OCI-LY7 (cell line): ENCODE data around the gene WTIP. TPM values are rescaled to one million over a fixed set of nuclear protein-coding genes. Genes with fewer than 3 reads are reported as not detected.

Experiments
- BruUV-seq: library from RNA; stranded (reverse); fragments of 400-500 nt; replicated peaks from 2 replicates; lab custom pipeline; 2021; lab: Mats Ljungman, UMichigan
- CTCF ChIA-PET: fragments of 300-600 bp; sonication (Branson Sonifier 250); formaldehyde crosslinking; loops from one replicate; lab custom pipeline; 2022; ENCODE audit warnings: antibody characterized with exemption; ENCODE audit not compliant: unreplicated experiment; lab: Charles Lee
- POLR2A ChIA-PET: fragments of 300-600 bp; sonication (Branson Sonifier 250); formaldehyde crosslinking; loops from one replicate; lab custom pipeline; 2022; ENCODE audit warnings: antibody characterized with exemption; lab: Charles Lee
- DNase-seq: peaks from one replicate; pipeline ENCODE4 v3.0.0-alpha.2; 2015; ENCODE audit warnings: low spot score
- H2AFZ ChIP-seq: fragments of 200-600 bp; sonication (generic), shearing (Covaris generic); 2 replicates; pipeline ENCODE4 v1.6.1; 2014; ENCODE audit warnings: mild to moderate bottlenecking, antibody characterized with exemption, low read length, moderate library complexity
- H3K27ac ChIP-seq: fragments of 200-600 bp; sonication (generic); 2 replicates; pipeline ENCODE4 v1.5.1; 2014; ENCODE audit warnings: mixed run types, low read depth, mild to moderate bottlenecking, moderate library complexity, low read length, inconsistent platforms; ENCODE audit not compliant: poor library complexity, severe bottlenecking
- H3K36me3 ChIP-seq: fragments of 200-600 bp; sonication (generic); 2 replicates; pipeline ENCODE4 v1.6.1; 2014; ENCODE audit warnings: mild to moderate bottlenecking, antibody characterized with exemption, low read length, moderate library complexity, mixed read lengths; ENCODE audit not compliant: insufficient read depth
- H3K4me1 ChIP-seq: fragments of 200-600 bp; sonication (generic); 2 replicates; pipeline ENCODE4 v1.5.1; 2014; ENCODE audit warnings: mild to moderate bottlenecking, low read length; ENCODE audit not compliant: insufficient read depth, poor library complexity, severe bottlenecking
- H3K4me2 ChIP-seq: fragments of 200-600 bp; sonication (generic); 2 replicates; pipeline ENCODE4 v1.6.1; 2014; ENCODE audit warnings: mild to moderate bottlenecking, low read length
- H3K4me3 ChIP-seq: fragments of 200-600 bp; sonication (generic); 2 replicates; pipeline ENCODE4 v1.5.1; 2014; ENCODE audit warnings: mild to moderate bottlenecking, low read depth, low read length; ENCODE audit not compliant: poor library complexity, severe bottlenecking
- H3K79me2 ChIP-seq: fragments of 200-600 bp; sonication (generic); 2 replicates; pipeline ENCODE4 v1.6.1; 2016; ENCODE audit warnings: low read depth, mild to moderate bottlenecking, low read length, moderate library complexity, mixed read lengths; ENCODE audit not compliant: insufficient read depth
- H3K9me2 ChIP-seq: fragments of 200-600 bp; sonication (generic); 2 replicates; pipeline ENCODE4 v1.6.1; 2016; ENCODE audit warnings: mild to moderate bottlenecking, low read length, mixed read lengths; ENCODE audit not compliant: insufficient read depth
- H3K9me3 ChIP-seq: fragments of 200-600 bp; sonication (generic); 2 replicates; pipeline ENCODE4 v1.6.1; 2014; ENCODE audit warnings: mild to moderate bottlenecking, mixed run types, low read length, mixed read lengths
- H4K20me1 ChIP-seq: fragments of 200-600 bp; sonication (generic); 2 replicates; pipeline ENCODE4 v1.6.1; 2014; ENCODE audit warnings: mild to moderate bottlenecking, antibody characterized with exemption, low read length, moderate library complexity, mixed read lengths; ENCODE audit not compliant: insufficient read depth
- EZH2phosphoT487 ChIP-seq: fragments of 200-600 bp; sonication (generic); IDR thresholded peaks from 2 replicates; pipeline ENCODE4 v1.6.1; 2018; ENCODE audit warnings: low read depth, borderline replicate concordance, mild to moderate bottlenecking, mixed run types, antibody characterized with exemption, low read length, moderate library complexity, mixed read lengths
- intact Hi-C: fragments of 100-400 bp; cut with micrococcal nuclease; formaldehyde crosslinking; loops from one replicate; pipeline ENCODE4 v1.10.0; 2022; ENCODE audit not compliant: unreplicated experiment
- total RNA-seq, 2 experiments: library from RNA; depleted of rRNA in 1 of 2; stranded (reverse); fragments of >200 nt in 1 of 2; shearing (Covaris generic) in 1 of 2; gene quantifications; 2 replicates each; pipeline ENCODE4 v1.2.3, GENCODE V29; 2014 to 2022
- TF ChIP-seq, protein P1 (sequence below): fragments of 200-600 bp; sonication (generic); conservative IDR thresholded peaks from 2 replicates; pipeline ENCODE4 v1.5.1; 2014; ENCODE audit warnings: mild to moderate bottlenecking, antibody characterized with exemption, low read length, moderate library complexity, mixed read lengths

WTIP gene
- total RNA-seq, 2 experiments from 2014 or later = 1.4 to 1.5 TPM

DNA sequence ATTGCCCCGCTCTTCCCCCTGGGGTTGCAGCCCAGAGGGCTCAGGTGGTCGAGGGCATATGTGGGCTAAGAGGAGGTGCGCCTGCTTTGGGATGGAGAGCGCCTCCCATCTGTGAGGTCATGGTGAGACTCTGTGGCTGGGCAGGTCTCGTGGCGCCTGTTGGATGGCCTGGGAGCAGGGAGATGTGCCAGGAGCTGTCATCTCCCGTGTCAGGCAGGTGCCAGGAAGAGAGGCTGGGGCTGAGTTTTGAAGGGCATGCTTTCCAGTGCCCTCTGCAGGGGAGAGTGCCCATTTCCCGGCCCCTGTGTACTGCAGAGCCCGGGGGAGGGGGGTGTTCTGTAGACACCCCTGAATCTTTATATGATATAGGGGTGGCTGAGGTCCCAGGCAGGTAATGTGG, 2.8 kb downstream of the WTIP start:
- no TSS peak for BruUV-seq
- CTCF ChIA-PET = interaction anchor here (0.6 kb wide), 1 partner anchor 1139 kb away, joined by 5 read pairs; no protein-coding TSS in a partner anchor

DNA sequence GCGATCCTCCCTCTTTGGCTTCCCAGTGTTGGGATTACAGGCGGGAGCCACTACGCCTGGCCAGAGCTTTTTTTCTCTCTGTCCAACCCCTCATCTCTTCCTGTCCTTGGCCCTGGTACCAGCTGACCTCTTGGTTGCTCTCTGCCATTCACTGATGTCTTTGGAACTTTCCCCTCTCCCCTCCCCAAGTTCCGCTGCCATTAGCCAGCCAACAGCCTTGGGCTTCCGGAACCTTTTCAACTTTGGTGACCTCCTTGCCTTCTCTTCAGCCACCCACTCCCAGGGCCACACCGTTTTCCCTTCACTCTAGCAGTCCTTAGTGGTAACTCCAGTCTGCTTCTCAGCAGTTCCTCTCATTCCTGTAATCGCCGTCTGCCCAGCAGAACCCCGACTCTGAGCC, 4.3 kb downstream of the WTIP start:
- intact Hi-C loops = no loop called here
- BruUV-seq = no TSS peak
- Histone ChIP-seq H3K79me2 (no peaks in the 10 kb centered on the region), H3K4me3 (no peak overlapping the region), H3K9me2 (no peaks in the 10 kb centered on the region), H3K9me3 (no peaks in the 10 kb centered on the region), H3K27ac (no peak overlapping the region), H4K20me1 (no peaks in the 10 kb centered on the region), H3K36me3 (no peaks in the 10 kb centered on the region), H3K4me1 (no peaks in the 10 kb centered on the region), H2AFZ (no peak overlapping the region), H3K4me2 (no peak overlapping the region)
- CTCF ChIA-PET = no interaction called here
- POLR2A ChIA-PET = no interaction called here
- TF ChIP-seq, protein P1, sequence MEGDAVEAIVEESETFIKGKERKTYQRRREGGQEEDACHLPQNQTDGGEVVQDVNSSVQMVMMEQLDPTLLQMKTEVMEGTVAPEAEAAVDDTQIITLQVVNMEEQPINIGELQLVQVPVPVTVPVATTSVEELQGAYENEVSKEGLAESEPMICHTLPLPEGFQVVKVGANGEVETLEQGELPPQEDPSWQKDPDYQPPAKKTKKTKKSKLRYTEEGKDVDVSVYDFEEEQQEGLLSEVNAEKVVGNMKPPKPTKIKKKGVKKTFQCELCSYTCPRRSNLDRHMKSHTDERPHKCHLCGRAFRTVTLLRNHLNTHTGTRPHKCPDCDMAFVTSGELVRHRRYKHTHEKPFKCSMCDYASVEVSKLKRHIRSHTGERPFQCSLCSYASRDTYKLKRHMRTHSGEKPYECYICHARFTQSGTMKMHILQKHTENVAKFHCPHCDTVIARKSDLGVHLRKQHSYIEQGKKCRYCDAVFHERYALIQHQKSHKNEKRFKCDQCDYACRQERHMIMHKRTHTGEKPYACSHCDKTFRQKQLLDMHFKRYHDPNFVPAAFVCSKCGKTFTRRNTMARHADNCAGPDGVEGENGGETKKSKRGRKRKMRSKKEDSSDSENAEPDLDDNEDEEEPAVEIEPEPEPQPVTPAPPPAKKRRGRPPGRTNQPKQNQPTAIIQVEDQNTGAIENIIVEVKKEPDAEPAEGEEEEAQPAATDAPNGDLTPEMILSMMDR = no peak
- TF ChIP-seq EZH2phosphoT487 = no peak
- no peak for DNase-seq

More for the DNA sequence above, 2.8 kb downstream of the WTIP start:
- Histone ChIP-seq H3K4me3 (no peak overlapping the region), H4K20me1 (no peaks in the 10 kb centered on the region), H3K4me1 (no peaks in the 10 kb centered on the region), H3K9me3 (no peaks in the 10 kb centered on the region), H3K79me2 (no peaks in the 10 kb centered on the region), H3K4me2 (no peak overlapping the region), H2AFZ (no peak overlapping the region), H3K36me3 (no peaks in the 10 kb centered on the region), H3K9me2 (no peaks in the 10 kb centered on the region), H3K27ac (no peak overlapping the region)
- intact Hi-C loops = no loop called here
- TF ChIP-seq EZH2phosphoT487 = no peak
- TF ChIP-seq, protein P1 = no peak
- no peak for DNase-seq
- POLR2A ChIA-PET = no interaction called here

DNA sequence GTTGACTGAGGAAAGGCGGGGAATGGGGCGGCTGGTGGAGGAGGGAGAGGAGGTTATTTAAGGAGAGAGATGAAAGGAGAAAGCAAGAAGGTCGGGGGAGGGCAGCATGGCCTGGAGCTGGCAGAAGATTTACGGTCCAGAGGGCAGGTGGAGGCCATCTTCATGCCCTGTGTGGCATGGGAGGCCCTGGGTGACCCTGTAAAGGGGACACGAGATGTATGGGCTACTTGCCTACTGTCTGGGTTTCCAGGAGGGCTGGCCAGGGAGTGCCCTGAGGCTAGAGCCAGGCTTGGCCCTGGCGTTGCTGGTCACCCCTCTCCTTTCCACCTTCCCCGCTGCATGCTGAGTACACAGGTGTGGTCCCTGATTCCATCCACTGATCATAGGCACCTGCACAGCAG, 6.1 kb downstream of the WTIP start:
- ChIA-PET CTCF (no interaction called here), POLR2A (no interaction called here)
- H3K9me2 ChIP-seq = no peaks in the 10 kb centered on the region
- H3K4me1 ChIP-seq = no peaks in the 10 kb centered on the region
- no peak overlapping the region for H3K4me3 ChIP-seq
- no peak overlapping the region for H3K4me2 ChIP-seq
- no peak overlapping the region for H3K27ac ChIP-seq
- intact Hi-C loops = no loop called here
- no TSS peak for BruUV-seq
- no peaks in the 10 kb centered on the region for H4K20me1 ChIP-seq
- no peak overlapping the region for H2AFZ ChIP-seq
- H3K9me3 ChIP-seq = no peaks in the 10 kb centered on the region
- H3K36me3 ChIP-seq = no peaks in the 10 kb centered on the region
- no peak for DNase-seq
- no peaks in the 10 kb centered on the region for H3K79me2 ChIP-seq
- TF ChIP-seq EZH2phosphoT487 = no peak
- TF ChIP-seq, protein P1 = no peak
